ENCODE measurements around the gene GRID1. TPM values are rescaled to one million over a fixed set of nuclear protein-coding genes. Genes with fewer than 3 reads are reported as not detected.

GRID1 gene
- total RNA-seq, 2 donors from 2014 or later, result 4.4 to 5.6 TPM

DNA sequence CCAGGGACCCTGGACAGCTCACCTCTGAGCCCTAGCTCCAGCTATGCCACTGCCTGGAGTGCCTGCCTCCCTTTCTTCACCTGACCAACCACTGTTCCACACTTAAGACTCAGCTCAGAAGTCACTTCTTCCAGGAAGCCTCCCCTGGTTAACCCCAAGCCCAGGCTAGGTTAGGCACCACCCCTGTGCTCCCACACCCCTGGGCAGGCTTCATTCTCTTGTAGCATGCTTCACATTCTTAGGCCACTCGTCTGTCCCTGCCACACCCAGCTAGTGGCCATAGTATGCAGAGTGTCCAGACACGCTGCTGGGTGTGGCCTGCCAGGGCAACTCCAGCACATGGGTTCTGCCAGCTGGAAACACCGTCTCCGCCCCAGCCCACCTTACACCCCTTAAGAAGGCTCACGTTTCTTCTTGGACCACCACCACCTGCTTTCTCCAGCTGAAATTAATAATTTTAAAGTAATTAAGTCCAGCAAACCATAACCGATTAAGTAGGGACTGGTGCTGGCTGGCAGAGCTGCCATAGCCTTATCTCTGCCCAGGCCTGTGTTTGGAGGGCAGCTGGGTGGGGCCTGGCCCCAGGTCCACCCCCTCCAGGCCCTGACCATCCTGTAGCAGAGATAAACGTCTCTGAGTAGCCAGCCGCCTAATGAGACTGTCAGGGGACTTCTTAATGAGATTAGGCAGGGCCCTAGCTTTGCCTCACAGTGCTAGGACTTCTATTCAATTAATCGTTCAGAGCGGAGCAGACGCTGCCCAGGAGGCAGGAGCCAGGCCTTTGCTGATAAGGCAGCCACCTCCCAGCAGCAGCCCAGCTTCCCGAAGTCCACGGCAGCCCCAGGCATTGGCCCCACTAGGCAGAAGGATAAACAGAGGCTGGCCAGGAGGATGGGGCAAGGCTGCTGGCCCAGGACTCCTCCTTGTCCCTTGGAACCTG lies 20.5 kb downstream of the GRID1 start:
- DNase-seq (ENCODE audit: low spot score), result peak; percentile 75
- intact Hi-C loops (cut with DNase I), result no loop called here

DNA sequence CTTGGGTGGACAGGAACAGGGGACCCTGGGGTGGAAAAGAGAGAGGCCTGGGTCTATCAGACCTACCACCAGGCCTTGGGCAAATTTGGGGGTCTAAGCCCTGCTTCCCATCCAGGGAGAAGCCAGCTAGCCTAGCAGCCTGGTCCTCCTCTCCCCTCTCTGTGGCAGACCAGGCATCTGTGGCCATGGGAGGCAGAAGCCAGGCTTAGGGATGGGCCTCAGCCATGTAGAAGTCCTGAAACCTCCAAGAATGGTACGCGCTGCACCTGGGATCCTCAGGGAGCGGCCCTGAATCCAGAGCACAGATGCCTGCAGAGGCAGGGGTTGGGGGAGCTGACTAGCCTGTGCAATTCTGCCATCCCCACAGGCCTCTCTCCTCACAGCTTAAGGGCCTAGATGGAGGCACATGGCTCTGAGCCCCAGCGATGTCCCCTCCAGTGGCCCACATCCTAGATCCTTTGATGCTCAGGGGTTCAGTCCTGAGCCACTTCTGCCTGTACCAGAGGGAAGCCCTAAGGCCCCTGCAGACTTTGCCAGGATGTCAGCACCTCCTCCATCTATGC lies 21.2 kb downstream of the GRID1 start:
- intact Hi-C loops (cut with DNase I), result no loop called here
- DNase-seq (ENCODE audit: low spot score), result peak; percentile 58

DNA sequence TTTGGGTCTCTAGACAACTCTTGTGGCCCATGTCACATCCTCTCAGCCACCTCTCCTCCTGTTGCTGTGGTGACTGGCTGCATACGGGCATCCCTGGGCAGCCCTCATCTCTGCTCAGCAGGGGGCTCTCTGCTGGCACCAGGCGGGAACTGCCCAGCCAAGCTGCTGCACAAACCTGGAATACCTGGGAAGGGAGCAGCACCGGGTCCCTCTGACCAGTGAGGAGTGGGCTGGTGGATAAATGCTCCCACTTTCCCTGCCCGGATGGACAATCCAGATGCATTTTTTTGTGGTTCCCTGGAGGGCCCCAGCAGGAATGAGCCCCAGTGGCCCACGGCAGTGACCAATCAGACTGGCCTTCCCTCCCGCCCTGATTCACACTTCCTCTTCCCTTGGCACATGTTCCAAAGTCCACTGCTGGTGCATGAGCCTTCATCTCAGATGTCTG lies 21.9 kb downstream of the GRID1 start:
- intact Hi-C loops (cut with DNase I), result no loop called here
- DNase-seq (ENCODE audit: low spot score), result peak; percentile 75

DNA sequence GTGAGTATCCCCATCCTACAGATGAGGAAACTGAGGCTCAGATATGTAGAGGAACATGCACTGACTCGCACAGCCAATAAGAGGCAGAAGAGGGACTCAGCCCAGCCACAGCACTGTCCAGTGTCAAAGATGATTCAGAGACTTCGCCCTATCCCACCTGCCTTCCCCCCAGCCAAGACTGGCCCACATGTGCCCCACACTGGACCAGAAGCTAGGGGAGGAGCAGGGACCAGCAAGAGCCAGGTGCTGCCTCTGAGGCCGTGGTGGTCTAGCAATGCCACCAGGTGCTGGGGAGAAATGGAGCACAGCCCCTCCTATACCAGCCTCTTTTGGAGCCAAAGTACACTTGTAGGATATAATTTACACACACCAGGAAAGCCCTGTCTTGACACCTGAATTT lies 22.3 kb downstream of the GRID1 start:
- intact Hi-C loops (cut with DNase I), result no loop called here
- DNase-seq (ENCODE audit: low spot score), result peak; percentile 16

DNA sequence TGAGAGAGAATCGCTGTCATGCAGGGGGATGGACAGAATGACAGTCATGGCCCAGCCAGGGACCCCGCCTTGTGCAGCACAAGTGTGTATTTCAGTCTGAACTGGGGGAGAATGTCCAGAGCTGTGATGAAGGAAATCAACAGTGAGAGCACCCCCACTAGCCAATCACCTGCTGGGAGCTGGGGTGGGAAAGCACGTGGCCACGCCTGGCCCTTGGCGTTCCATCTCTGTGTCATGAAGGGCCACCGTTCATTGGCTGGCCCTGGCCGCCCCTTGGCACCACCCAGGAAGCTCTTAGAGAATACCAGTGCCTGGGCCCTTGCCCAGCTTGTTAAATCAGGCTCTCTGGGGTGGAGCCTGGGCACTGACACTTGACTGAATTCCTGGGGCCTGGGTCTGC lies 22.8 kb downstream of the GRID1 start:
- intact Hi-C loops (cut with DNase I), result no loop called here
- DNase-seq (ENCODE audit: low spot score), result peak; percentile 62

DNA sequence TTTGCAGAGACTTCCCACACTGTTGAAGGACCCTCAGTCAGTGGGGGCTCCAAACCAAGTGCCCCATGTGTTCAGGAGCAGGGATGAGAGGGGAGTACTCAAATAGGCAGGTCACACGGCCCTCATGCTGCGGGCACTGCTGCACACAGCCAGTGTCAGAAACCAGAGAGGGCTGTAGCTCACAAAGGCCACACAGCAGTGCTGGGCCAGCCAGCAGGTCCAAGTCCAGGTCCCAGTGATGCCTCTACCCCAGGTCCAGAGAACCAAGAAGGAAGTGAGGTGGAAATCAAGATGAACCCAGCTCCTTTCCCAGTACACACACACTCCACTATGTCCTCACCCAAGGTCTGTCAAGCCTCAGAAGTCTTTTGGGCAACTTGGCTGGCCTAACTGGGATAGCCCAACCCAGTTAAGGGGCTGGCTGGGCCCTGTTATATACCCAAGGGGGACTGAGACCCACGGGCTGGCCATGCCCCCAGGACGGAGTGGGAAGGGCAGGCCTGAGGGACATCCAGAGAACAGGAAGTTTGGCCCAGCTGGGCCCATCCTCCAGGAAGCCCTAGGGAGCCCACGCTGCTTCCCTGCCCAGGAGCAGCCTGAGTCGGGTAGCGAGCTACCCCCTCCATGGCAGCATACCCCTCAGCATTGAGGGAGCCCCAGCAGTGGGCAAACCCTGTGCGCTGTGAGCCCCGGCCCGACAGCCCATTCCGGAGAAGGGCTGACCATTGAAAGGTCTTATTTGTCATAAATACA lies 24.3 kb downstream of the GRID1 start:
- intact Hi-C loops (cut with DNase I), result no loop called here
- peak; percentile 75 for DNase-seq (ENCODE audit: low spot score)

DNA sequence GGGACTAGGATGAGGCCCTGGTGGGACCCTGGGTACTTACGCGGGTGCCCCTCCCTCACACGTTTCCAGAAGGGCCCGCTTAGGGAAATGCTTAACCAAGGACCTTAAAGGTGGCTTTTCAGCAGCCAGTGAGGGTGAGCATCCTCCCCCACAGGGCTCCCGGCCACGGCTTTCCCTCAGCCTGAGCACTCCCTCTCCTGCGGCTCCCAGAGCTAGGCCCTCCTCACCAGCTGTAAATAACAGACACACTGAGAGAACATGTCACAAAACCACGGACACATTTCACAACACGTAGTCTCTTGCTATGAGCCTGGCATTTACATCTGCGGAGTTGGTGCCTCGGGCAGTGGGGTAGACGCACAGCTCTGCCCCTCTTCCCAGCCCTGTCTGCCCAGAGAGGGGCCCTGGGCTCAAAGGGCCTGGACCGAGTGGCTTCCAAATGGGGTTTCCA lies 25.2 kb downstream of the GRID1 start:
- intact Hi-C loops (cut with DNase I), result no loop called here
- DNase-seq (ENCODE audit: low spot score), result peak; percentile 61

DNA sequence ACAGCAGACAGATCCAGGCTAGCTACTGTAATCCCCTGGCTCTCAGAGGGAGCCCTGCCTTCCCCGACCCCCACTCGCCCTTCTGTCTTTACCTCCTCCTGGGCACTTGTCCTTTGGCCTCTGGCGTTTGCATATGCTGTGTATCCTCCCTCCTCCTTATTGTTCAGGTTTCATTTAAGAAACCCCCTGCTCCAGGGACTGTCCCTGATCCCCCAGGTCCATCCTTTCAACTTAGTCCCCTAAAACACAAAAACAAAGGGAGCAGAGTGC lies 25.7 kb downstream of the GRID1 start:
- intact Hi-C loops (cut with DNase I), result no loop called here
- DNase-seq (ENCODE audit: low spot score), result peak; percentile 31

DNA sequence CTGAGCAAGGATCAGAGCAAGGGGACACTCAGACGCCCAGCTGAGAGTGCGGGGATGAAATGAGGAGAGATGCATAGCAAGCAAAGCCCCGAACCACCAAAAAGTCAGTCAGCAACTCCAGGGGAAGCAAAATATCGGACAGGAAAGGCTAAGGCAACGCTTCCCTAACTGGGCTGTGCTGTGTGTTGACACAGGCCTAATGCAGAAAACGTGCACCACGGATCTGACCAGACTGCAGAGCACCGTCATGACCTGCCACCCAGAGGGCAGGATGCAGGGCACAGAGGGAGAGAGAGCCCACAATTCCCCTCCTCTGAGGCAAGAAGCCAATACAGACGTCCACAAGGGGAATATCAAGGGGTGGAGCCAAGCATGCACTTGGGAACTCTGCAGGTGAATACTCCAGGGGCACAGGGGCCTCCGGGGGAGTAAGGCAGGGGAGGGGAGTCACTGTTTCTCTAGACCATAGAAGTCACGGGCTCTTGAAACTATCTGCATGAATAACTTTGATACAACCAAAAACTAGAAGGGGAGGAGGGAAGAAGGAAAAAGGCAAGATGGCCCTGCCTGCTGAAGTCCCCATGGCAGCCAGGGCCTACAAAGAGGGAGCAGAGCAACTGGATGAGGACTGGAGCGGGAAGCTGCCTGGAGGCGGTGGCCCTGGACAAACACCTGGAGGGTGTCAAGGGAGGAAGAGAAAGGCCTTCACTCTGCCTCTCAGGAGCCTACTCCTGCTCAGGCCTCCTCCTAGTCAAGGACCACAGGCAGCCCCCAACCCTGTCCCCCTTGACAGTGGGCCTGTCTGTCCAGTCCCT lies 26.2 kb downstream of the GRID1 start:
- intact Hi-C loops (cut with DNase I), result no loop called here
- no peak for DNase-seq (ENCODE audit: low spot score)

DNA sequence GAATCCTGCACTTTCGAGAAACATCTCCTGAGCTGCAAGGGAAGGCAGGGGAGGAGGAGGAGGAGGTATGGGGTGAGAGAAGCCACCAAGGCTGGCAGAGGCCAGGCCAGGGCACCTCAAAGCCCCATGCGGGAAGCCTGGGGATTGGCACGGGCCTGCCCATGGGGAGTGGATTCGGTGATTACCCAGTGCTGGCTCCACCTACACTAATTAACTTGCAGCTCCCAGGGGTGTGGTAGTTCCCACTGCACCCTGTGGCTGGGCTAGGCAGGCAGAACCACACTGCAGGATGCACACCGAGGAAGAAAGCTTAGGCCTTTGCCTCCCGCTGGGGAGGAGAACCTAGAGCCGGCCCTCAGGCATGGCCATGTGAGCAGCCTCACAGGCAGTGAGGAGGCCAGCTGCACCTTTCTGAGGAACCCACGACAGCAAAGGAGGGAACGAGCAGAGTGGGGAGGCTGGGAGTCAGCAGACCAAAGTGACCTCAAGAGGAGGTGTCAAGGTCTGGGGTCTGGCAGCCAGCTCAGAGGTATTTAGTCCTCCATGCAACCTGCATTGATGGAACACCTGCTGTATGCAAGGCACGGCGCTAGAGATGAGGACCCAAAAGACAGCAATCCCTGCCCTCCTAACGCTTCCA lies 27.2 kb downstream of the GRID1 start:
- intact Hi-C loops (cut with DNase I), result no loop called here
- peak; percentile 67 for DNase-seq (ENCODE audit: low spot score)

DNA sequence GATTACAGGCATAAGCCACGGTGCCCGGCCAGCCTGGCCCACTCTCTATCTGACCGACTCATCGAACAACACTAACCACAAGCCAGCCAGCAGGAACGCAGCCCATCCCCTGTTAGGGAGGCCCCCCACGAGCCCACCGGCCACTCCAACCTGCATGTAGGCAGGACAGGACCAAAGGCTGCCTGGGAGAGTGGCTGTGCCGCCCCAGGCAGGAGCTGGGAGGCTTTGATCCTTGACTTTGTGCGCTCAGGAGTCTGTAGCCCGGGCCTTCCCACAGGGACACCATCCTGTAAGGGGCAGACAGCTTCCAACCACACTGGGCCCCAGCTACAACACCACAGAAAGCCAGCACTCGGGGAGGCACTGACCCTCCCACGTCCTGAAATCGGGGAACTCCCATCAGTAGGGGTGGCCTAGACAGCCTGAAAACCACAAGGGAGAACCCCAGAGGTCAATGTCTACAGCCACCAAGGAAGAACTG lies 29.4 kb downstream of the GRID1 start:
- DNase-seq (ENCODE audit: low spot score), result peak; percentile 72
- intact Hi-C loops (cut with DNase I), result no loop called here

DNA sequence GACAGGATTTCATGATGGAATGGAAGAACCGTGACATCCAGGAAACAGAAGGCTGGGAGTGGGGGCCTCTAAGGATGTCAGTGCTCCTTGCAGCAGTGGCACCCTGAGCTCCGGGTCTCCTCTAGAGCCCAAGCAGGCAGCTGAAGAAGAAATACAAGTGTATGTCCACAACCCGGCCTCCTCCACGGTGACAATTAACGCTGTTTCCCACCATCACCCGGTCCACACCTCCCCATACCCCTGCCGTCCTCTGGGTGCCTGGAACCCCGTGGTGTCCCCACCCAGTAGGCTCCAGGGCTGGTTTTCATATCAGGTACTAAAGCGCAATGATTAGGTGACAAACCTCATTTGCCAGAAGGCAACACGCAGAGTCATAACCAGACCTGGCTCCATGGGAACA lies 30.3 kb downstream of the GRID1 start:
- DNase-seq (ENCODE audit: low spot score), result peak; percentile 71
- intact Hi-C loops (cut with DNase I), result no loop called here

DNA sequence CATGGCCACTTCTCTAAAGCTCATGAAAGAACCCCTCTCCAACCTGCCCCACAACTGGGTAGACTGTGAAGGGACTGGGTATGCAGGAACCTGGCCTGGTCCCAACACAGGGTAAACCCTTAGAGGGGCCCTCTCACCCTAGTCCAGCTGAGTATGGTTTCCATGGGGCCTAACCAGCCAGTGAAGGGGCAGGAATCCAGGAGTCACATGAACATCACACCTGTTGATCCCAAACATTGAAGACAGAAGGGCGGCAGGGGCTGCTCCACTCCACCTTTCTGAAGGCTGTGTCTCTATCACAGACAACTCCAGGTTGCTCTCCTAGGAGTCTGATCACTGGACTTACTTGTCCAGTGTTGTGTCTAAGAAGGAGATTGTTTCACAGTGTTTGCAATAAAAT lies 30.8 kb downstream of the GRID1 start:
- DNase-seq (ENCODE audit: low spot score), result peak; percentile 7
- intact Hi-C loops (cut with DNase I), result no loop called here

DNA sequence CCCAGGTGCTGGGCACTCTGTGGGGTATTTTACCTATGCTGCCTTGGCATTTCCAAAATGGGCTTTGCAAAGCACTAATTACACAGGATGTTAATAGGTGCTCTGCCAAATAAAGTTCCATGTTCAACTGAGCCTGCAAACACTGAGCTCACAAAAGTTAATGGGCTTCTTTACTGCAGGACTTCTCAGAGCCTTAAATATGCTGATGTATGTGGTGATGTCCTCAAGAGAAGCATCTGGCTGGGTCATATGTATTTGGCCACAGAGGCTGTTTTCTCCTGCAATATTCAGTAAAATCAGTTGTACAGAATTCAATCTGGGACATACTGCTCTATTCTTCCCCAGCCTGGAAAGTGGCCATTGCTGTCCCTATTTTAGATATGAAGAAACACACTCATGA lies 31.3 kb downstream of the GRID1 start:
- intact Hi-C loops (cut with DNase I), result no loop called here
- DNase-seq (ENCODE audit: low spot score), result no peak

DNA sequence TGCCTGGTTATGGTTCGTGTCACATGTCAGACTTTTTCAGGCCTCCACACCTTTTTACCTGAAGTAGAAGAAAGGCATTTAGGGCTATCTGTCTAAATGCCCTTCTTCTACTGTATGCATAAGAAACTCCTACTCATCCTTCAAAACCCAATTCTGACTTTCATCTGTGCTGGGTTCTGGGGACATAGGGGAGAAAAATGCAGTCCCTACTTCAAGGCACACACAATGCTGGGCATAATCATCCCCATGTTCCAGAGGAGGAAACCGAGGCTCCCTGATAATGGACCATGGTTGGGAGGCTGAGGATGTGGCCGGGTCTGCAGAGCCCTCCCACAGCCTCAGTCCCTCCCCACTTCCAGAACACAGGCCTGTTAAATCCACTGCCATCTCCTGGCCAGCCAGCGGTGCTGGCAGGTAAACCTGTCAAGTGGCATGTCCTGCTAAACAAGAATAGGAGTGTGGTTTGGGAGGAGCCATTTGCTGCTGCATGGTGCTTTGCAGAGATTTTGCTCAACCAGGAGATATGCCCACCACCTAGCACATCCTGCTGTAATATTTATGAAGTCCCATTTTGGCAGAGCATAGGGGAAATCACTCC lies 32.0 kb downstream of the GRID1 start:
- intact Hi-C loops (cut with DNase I), result no loop called here
- no peak for DNase-seq (ENCODE audit: low spot score)

DNA sequence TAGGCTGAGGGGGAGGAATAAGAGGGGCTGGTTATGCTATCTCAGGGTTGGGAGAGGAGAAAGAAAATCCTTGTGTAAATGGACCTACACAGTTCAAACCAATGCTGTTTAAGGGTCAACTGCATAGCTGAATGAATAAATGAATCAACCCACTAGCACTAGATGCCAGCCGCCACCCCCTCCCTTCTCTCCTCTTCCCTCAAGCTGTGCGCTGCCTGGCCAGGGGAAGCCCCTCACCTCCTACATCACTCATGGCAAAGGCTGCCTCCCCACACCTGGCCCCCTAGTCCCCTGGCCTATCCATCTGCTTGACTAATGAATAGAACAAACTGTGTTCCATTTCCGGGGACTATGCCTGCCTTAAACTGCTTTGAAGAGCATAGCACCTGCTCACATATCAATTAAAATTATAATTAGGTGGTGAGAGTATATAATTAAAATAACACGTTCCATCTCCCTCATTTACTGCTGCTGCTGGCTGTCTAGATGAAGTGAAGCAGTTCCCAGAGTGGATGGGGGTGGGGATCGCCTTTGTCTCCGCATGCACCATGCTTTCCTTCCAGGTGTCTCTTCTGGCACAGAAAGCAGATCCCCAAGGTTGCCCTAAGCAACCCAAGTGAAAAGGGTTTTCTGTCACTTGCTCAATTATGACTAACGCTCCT lies 32.6 kb downstream of the GRID1 start:
- no peak for DNase-seq (ENCODE audit: low spot score)
- intact Hi-C loops (cut with DNase I), result no loop called here

DNA sequence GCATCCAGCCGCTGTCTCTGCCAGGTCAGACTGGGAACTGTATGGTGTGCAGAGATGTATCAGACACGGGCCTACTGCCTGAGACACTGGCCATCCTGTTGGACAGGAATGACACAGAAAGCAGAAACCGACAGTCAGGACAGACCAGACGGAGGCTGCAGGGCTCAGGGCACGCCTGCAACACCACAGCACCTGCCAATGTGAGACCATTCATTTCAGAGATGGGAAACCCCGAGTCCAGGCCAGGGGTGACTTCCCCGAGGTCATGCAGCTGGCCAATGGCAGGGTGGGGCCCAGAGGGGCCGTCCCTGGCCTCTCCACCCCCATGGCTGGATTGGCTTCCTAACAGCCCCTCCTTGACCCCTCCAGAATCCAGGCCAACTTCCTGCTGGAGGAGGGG lies 34.7 kb downstream of the GRID1 start:
- peak; percentile 49 for DNase-seq (ENCODE audit: low spot score)
- intact Hi-C loops (cut with DNase I), result no loop called here

Data from posterior vena cava (tissue), 2 donors.